SJSA1 (cell line): ENCODE data around the gene THRA. TPM values are rescaled to one million over a fixed set of nuclear protein-coding genes. Genes with fewer than 3 reads are reported as not detected.
A peak's percentile ranks its signal among the peaks of the same experiment; 100 is the strongest.

ENCODE experiments used
- DNase-seq, 2 experiments: peaks; one replicate each; pipeline ENCODE4 v3.0.0-alpha.2; 2015 to 2020; ENCODE audit warnings: low spot score in 2 of 2, low read depth in 1 of 2
- H3K27ac ChIP-seq: fragments of 250-450 bp; sonication (Bioruptor Pico); 2 replicates; pipeline ENCODE4 v1.5.1; 2020; ENCODE audit warnings: mild to moderate bottlenecking, moderate library complexity
- H3K27me3 ChIP-seq: fragments of 250-450 bp; sonication (Bioruptor Pico); replicated peaks from 2 replicates; pipeline ENCODE4 v1.5.1; 2020; ENCODE audit warnings: mild to moderate bottlenecking, moderate library complexity
- H3K36me3 ChIP-seq: fragments of 250-450 bp; sonication (Bioruptor Pico); 2 replicates; pipeline ENCODE4 v1.5.1; 2020; ENCODE audit warnings: mild to moderate bottlenecking
- H3K4me1 ChIP-seq: fragments of 250-450 bp; sonication (Bioruptor Pico); replicated peaks from 2 replicates; pipeline ENCODE4 v1.6.1; 2021; ENCODE audit warnings: mild to moderate bottlenecking
- H3K4me3 ChIP-seq: fragments of 250-450 bp; sonication (Bioruptor Pico); 2 replicates; pipeline ENCODE4 v1.5.1; 2020; ENCODE audit warnings: mild to moderate bottlenecking
- H3K9me3 ChIP-seq: fragments of 250-450 bp; sonication (Bioruptor Pico); replicated peaks from 2 replicates; pipeline ENCODE4 v1.5.1; 2020; ENCODE audit warnings: mild to moderate bottlenecking
- total RNA-seq: library from RNA; depleted of rRNA; stranded (reverse); fragments of >200 nt; shearing (Covaris generic); gene quantifications from 2 replicates; pipeline ENCODE4 v1.2.3, GENCODE V29; 2014

THRA gene
- total RNA-seq, 1 experiment from 2014 or later: 14.4 TPM

GRCh38 chr17:40090237-40091119, 27.7 kb downstream of the THRA start:
- no peaks in the 10 kb centered on the region for H3K9me3 ChIP-seq
- H3K27ac ChIP-seq: no peak overlapping the region
- H3K4me3 ChIP-seq: no peak overlapping the region
- no peaks in the 10 kb centered on the region for H3K4me1 ChIP-seq
- peaks cover 46% of the 10 kb centered on the region for H3K36me3 ChIP-seq
- DNase-seq: no peak
- H3K27me3 ChIP-seq: no peaks in the 10 kb centered on the region

GRCh38 chr17:40091691-40092397, 29.1 kb downstream of the THRA start:
- H3K4me3 ChIP-seq: no peak overlapping the region
- H3K9me3 ChIP-seq: no peaks in the 10 kb centered on the region
- no peaks in the 10 kb centered on the region for H3K27me3 ChIP-seq
- no peak for DNase-seq
- H3K36me3 ChIP-seq: peaks cover 49% of the 10 kb centered on the region
- no peaks in the 10 kb centered on the region for H3K4me1 ChIP-seq
- no peak overlapping the region for H3K27ac ChIP-seq

- peaks cover 49% of the 10 kb centered on the region for H3K36me3 ChIP-seq
- no peaks in the 10 kb centered on the region for H3K4me1 ChIP-seq
- no peaks in the 10 kb centered on the region for H3K27me3 ChIP-seq
- no peak overlapping the region for H3K4me3 ChIP-seq
- no peaks in the 10 kb centered on the region for H3K9me3 ChIP-seq
- H3K27ac ChIP-seq: no peak overlapping the region
- DNase-seq: no peak
Observed at GRCh38 chr17:40092581-40092980, 29.8 kb downstream of the THRA start.

GRCh38 chr17:40093005-40093579, 30.3 kb downstream of the THRA start:
- Histone ChIP-seq H3K36me3 (peaks cover 54% of the 10 kb centered on the region), H3K4me1 (peaks cover 2% of the 10 kb centered on the region), H3K4me3 (no peak overlapping the region), H3K27me3 (no peaks in the 10 kb centered on the region), H3K9me3 (no peaks in the 10 kb centered on the region), H3K27ac (no peak overlapping the region)
- no peak for DNase-seq

- H3K9me3 ChIP-seq: no peaks in the 10 kb centered on the region
- H3K36me3 ChIP-seq: peaks cover 60% of the 10 kb centered on the region
- no peak for DNase-seq
- peaks cover 8% of the 10 kb centered on the region for H3K4me1 ChIP-seq
- no peaks in the 10 kb centered on the region for H3K27me3 ChIP-seq
- no peak overlapping the region for H3K27ac ChIP-seq
- H3K4me3 ChIP-seq: no peak overlapping the region
Observed at GRCh38 chr17:40093580-40094201, 30.9 kb downstream of the THRA start.

- Histone ChIP-seq H3K27me3 (no peaks in the 10 kb centered on the region), H3K27ac (no peak overlapping the region), H3K9me3 (no peaks in the 10 kb centered on the region), H3K36me3 (peaks cover 60% of the 10 kb centered on the region), H3K4me3 (no peak overlapping the region), H3K4me1 (peaks cover 14% of the 10 kb centered on the region)
- no peak for DNase-seq
Observed at GRCh38 chr17:40094874-40095273, 32.1 kb downstream of the THRA start.

- peaks cover 14% of the 10 kb centered on the region for H3K4me1 ChIP-seq
- H3K36me3 ChIP-seq: peaks cover 60% of the 10 kb centered on the region
- no peak overlapping the region for H3K27ac ChIP-seq
- no peaks in the 10 kb centered on the region for H3K27me3 ChIP-seq
- H3K9me3 ChIP-seq: no peaks in the 10 kb centered on the region
- H3K4me3 ChIP-seq: no peak overlapping the region
- DNase-seq: no peak
Observed at GRCh38 chr17:40095351-40095943, 32.7 kb downstream of the THRA start.

GRCh38 chr17:40095944-40096791, 33.4 kb downstream of the THRA start:
- no peak overlapping the region for H3K27ac ChIP-seq
- no peaks in the 10 kb centered on the region for H3K9me3 ChIP-seq
- H3K4me3 ChIP-seq: no peak overlapping the region
- no peak for DNase-seq
- peaks cover 20% of the 10 kb centered on the region for H3K4me1 ChIP-seq
- no peaks in the 10 kb centered on the region for H3K27me3 ChIP-seq
- peaks cover 60% of the 10 kb centered on the region for H3K36me3 ChIP-seq

GRCh38 chr17:40097087-40097486, 34.3 kb downstream of the THRA start:
- H3K36me3 ChIP-seq: peaks cover 56% of the 10 kb centered on the region
- H3K4me1 ChIP-seq: peaks cover 29% of the 10 kb centered on the region
- DNase-seq: no peak
- no peak overlapping the region for H3K4me3 ChIP-seq
- H3K27me3 ChIP-seq: no peaks in the 10 kb centered on the region
- no peaks in the 10 kb centered on the region for H3K9me3 ChIP-seq
- no peak overlapping the region for H3K27ac ChIP-seq

GRCh38 chr17:40097931-40098845, 35.4 kb downstream of the THRA start:
- peak overlapping the region; percentile 18 for H3K4me3 ChIP-seq
- H3K4me1 ChIP-seq: peaks cover 29% of the 10 kb centered on the region
- H3K27me3 ChIP-seq: no peaks in the 10 kb centered on the region
- H3K27ac ChIP-seq: peak overlapping the region; percentile 80
- H3K36me3 ChIP-seq: peaks cover 54% of the 10 kb centered on the region
- H3K9me3 ChIP-seq: no peaks in the 10 kb centered on the region
- DNase-seq: no peak

- DNase-seq: peak; percentile 100
- H3K9me3 ChIP-seq: no peaks in the 10 kb centered on the region
Observed at GRCh38 chr17:40098846-40099618, 36.3 kb downstream of the THRA start.

More at GRCh38 chr17:40098846-40099618, 36.3 kb downstream of the THRA start:
- H3K27me3 ChIP-seq: no peaks in the 10 kb centered on the region
- peaks cover 29% of the 10 kb centered on the region for H3K4me1 ChIP-seq
- peak overlapping the region; percentile 80 for H3K27ac ChIP-seq
- H3K36me3 ChIP-seq: peaks cover 45% of the 10 kb centered on the region
- H3K4me3 ChIP-seq: peak overlapping the region; percentile 50
